Caco-2 (cell line): ENCODE measurements around the gene PTPN23. TPM values are rescaled to one million over a fixed set of nuclear protein-coding genes. Genes with fewer than 3 reads are reported as not detected.
A peak's percentile ranks its signal among the peaks of the same experiment; 100 is the strongest.

Source experiments
- BruUV-seq: library from RNA; stranded (reverse); fragments of 400-500 nt; replicated peaks from 2 replicates; lab custom pipeline; 2021; lab: Mats Ljungman, UMichigan
- CTCF ChIA-PET: fragments of 300-600 bp; sonication (Branson Sonifier 250); formaldehyde crosslinking; loops from one replicate; lab custom pipeline; 2022; ENCODE audit warnings: antibody characterized with exemption; lab: Charles Lee
- POLR2A ChIA-PET: fragments of 300-600 bp; sonication (Branson Sonifier 250); formaldehyde crosslinking; loops from one replicate; lab custom pipeline; 2022; ENCODE audit warnings: antibody characterized with exemption; lab: Charles Lee
- DNase-seq, 2 experiments: peaks; one replicate each; pipeline versions ENCODE4 v3.0.0 to v3.0.0-alpha.2; 2020 to 2022
- H3K27me3 ChIP-seq: replicated peaks from 2 replicates; pipeline ENCODE4 v1.6.0; 2011; ENCODE audit warnings: low read length; ENCODE audit not compliant: control insufficient read depth, insufficient read depth
- H3K36me3 ChIP-seq: 2 replicates; pipeline ENCODE4 v1.5.1; 2011; ENCODE audit warnings: low read length; ENCODE audit not compliant: control insufficient read depth, insufficient read depth
- H3K4me1 ChIP-seq: fragments of 250-450 bp; sonication (Bioruptor Pico); 2 replicates; pipeline ENCODE4 v1.5.1; 2020; ENCODE audit warnings: mild to moderate bottlenecking
- H3K4me3 ChIP-seq: 2 replicates; pipeline ENCODE4 v1.5.1; 2011; ENCODE audit warnings: low read depth, mild to moderate bottlenecking, control low read depth, low read length
- H3K9me3 ChIP-seq: fragments of 250-450 bp; sonication (Bioruptor Pico); 2 replicates; pipeline ENCODE4 v1.5.1; 2020; ENCODE audit warnings: mild to moderate bottlenecking, moderate library complexity
- H3K27ac Mint-ChIP-seq: one replicate; pipeline ENCODE4 v1.8.0; 2022; ENCODE audit warnings: mixed read lengths; ENCODE audit not compliant: unreplicated experiment
- H3K27me3 Mint-ChIP-seq: one replicate; pipeline ENCODE4 v1.8.0; 2022; ENCODE audit warnings: mixed read lengths; ENCODE audit not compliant: insufficient read depth, unreplicated experiment
- H3K36me3 Mint-ChIP-seq: one replicate; pipeline ENCODE4 v1.8.0; 2022; ENCODE audit warnings: mild to moderate bottlenecking, mixed read lengths; ENCODE audit not compliant: insufficient read depth, unreplicated experiment
- H3K4me1 Mint-ChIP-seq: one replicate; pipeline ENCODE4 v1.8.0; 2022; ENCODE audit warnings: low read depth, mixed read lengths; ENCODE audit not compliant: unreplicated experiment
- H3K4me3 Mint-ChIP-seq: one replicate; pipeline ENCODE4 v1.8.0; 2022; ENCODE audit warnings: mild to moderate bottlenecking, moderate library complexity, mixed read lengths; ENCODE audit not compliant: unreplicated experiment
- H3K9me3 Mint-ChIP-seq: one replicate; pipeline ENCODE4 v1.8.0; 2022; ENCODE audit warnings: mixed read lengths; ENCODE audit not compliant: unreplicated experiment
- CTCF ChIP-seq, 2 experiments: fragments of 200-600 bp in 1 of 2; IDR thresholded peaks; 1 replicate in 1 of 2; 2 replicates in 1 of 2; pipeline versions ENCODE4 v1.5.1 to v1.8.0; 2011 to 2022; ENCODE audit warnings: antibody characterized with exemption in 1 of 2, control low read depth in 1 of 2, inconsistent platforms in 1 of 2, low read depth in 1 of 2, low read length in 1 of 2, mild to moderate bottlenecking in 1 of 2, moderate library complexity in 1 of 2; ENCODE audit not compliant: insufficient read depth in 1 of 2, severe bottlenecking in 1 of 2, unreplicated experiment in 1 of 2
- intact Hi-C: fragments of 100-400 bp; cut with micrococcal nuclease; formaldehyde crosslinking; loops from one replicate; pipeline ENCODE4 v1.10.0; 2022; ENCODE audit not compliant: unreplicated experiment
- total RNA-seq: library from RNA; stranded (reverse); gene quantifications from 2 replicates; pipeline ENCODE4 v1.2.3, GENCODE V29; 2022

The PTPN23 gene
- total RNA-seq, 1 experiment from 2014 or later = 49.6 TPM

DNA sequence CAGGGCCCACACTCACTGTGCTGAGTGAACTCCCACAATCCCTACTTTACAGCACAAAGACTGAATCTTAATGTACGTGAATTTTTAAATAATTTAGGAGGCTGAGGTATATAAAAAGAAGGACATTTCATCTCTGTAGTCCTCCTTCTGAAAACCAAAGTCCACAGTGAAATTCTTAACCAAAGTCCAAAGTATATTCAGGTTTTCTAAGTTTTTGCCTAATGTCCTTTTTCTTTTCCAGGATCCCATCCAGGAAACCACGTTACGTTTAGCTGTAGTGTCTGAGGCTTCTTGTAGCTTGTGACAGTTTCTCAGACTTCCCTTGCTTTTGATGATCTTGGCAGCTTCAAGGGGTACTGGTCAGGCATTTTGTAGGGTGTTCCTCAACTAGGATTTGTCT is 50.4 kb downstream of the PTPN23 start:
- no peak overlapping the region for H3K4me3 ChIP-seq
- peaks cover 30% of the 10 kb centered on the region for H3K4me1 ChIP-seq
- no TSS peak for BruUV-seq
- ChIA-PET POLR2A (no interaction called here), CTCF (no interaction called here)
- no peak overlapping the region for H3K27ac Mint-ChIP-seq
- peaks cover 32% of the 10 kb centered on the region for H3K4me1 Mint-ChIP-seq
- TF ChIP-seq CTCF (IDR thresholded peaks at IDR 0.05; ENCODE audit: insufficient read depth in 1 of 2, low read depth in 1 of 2, low read length in 1 of 2, severe bottlenecking in 1 of 2, unreplicated experiment in 1 of 2) = no peak
- no peaks in the 10 kb centered on the region for H3K27me3 ChIP-seq
- intact Hi-C loops = no loop called here
- H3K9me3 Mint-ChIP-seq = no peaks in the 10 kb centered on the region
- no peaks in the 10 kb centered on the region for H3K27me3 Mint-ChIP-seq
- no peaks in the 10 kb centered on the region; the same call in 1 of the 2 replicates for H3K9me3 ChIP-seq
- DNase-seq = no peak
- peaks cover 8% of the 10 kb centered on the region for H3K36me3 ChIP-seq
- H3K36me3 Mint-ChIP-seq = peaks cover 50% of the 10 kb centered on the region
- H3K4me3 Mint-ChIP-seq = no peak overlapping the region

GRCh38 chr3:47432673-47433072 is 51.9 kb downstream of the PTPN23 start:
- no peak for DNase-seq
- H3K9me3 Mint-ChIP-seq = no peaks in the 10 kb centered on the region
- H3K27me3 Mint-ChIP-seq = no peaks in the 10 kb centered on the region
- CTCF ChIA-PET = interaction anchor here (2.9 kb wide), 1 partner anchor 11 kb away, joined by 13 read pairs; no protein-coding TSS in a partner anchor
- intact Hi-C loops = no loop called here
- peaks cover 30% of the 10 kb centered on the region for H3K4me1 ChIP-seq
- POLR2A ChIA-PET = no interaction called here
- no peak overlapping the region for H3K27ac Mint-ChIP-seq
- H3K4me3 ChIP-seq = no peak overlapping the region
- peaks cover 32% of the 10 kb centered on the region for H3K4me1 Mint-ChIP-seq
- BruUV-seq = no TSS peak
- TF ChIP-seq CTCF (IDR thresholded peaks at IDR 0.05; ENCODE audit: insufficient read depth in 1 of 2, low read depth in 1 of 2, low read length in 1 of 2, severe bottlenecking in 1 of 2, unreplicated experiment in 1 of 2) = no peak
- no peaks in the 10 kb centered on the region; the same call in 1 of the 2 replicates for H3K9me3 ChIP-seq
- peaks cover 50% of the 10 kb centered on the region for H3K36me3 Mint-ChIP-seq
- no peaks in the 10 kb centered on the region for H3K27me3 ChIP-seq
- no peak overlapping the region for H3K4me3 Mint-ChIP-seq
- H3K36me3 ChIP-seq = peaks cover 6% of the 10 kb centered on the region

DNA sequence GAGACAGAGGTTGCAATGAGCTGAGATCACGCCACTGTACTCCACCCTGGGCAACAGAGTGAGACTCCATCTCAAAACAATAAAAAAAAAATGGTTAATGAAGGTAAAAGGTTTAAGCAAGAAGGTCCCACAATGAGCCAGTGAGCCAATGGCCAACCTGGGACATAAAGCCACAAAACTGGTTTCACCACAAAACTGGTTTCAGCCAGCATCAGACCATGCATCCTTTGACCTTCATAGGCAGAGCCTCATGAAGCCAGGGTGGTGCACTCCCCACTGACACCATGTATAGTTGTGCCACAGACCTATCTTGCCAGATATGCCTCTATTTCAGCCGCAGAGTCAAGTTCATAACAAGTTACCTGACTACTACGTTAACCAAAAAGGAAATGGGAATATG is 53.0 kb downstream of the PTPN23 start:
- H3K36me3 ChIP-seq = peaks cover 4% of the 10 kb centered on the region
- BruUV-seq = no TSS peak
- no peaks in the 10 kb centered on the region for H3K27me3 ChIP-seq
- POLR2A ChIA-PET = interaction anchor here (0.5 kb wide), 1 partner anchor 1235 kb away, joined by 3 read pairs; no protein-coding TSS in a partner anchor
- Mint-ChIP-seq H3K27me3 (no peaks in the 10 kb centered on the region), H3K9me3 (no peaks in the 10 kb centered on the region), H3K36me3 (peaks cover 55% of the 10 kb centered on the region), H3K27ac (peak overlapping the region; percentile 22), H3K4me1 (peaks cover 32% of the 10 kb centered on the region), H3K4me3 (peak overlapping the region; percentile 18)
- TF ChIP-seq CTCF (IDR thresholded peaks at IDR 0.05; ENCODE audit: insufficient read depth in 1 of 2, low read depth in 1 of 2, low read length in 1 of 2, severe bottlenecking in 1 of 2, unreplicated experiment in 1 of 2) = no peak
- peaks cover 30% of the 10 kb centered on the region for H3K4me1 ChIP-seq
- DNase-seq = peak in 1 of 2 experiments; percentile 54
- intact Hi-C loops = loop anchor here (1.0 kb wide), 1 partner anchor 9 kb away; no protein-coding TSS in a partner anchor
- CTCF ChIA-PET = interaction anchor here (1.0 to 2.9 kb wide), 2 partner anchors 12 to 42 kb away, joined by 3 to 13 read pairs; partner anchors contain the start of gene SCAP
- H3K9me3 ChIP-seq = no peaks in the 10 kb centered on the region; the same call in 1 of the 2 replicates
- H3K4me3 ChIP-seq = no peak overlapping the region
